PC-9 (cell line): Measurements from ENCODE around the gene MRPS11. TPM values are rescaled to one million over a fixed set of nuclear protein-coding genes. Genes with fewer than 3 reads are reported as not detected.

Experiments
- BruUV-seq: library from RNA; stranded (reverse); fragments of 400-500 nt; replicated peaks from 2 replicates; lab custom pipeline; 2021; lab: Mats Ljungman, UMichigan
- CTCF ChIA-PET: fragments of 300-600 bp; sonication (Branson Sonifier 250); formaldehyde crosslinking; loops from one replicate; lab custom pipeline; 2022; ENCODE audit warnings: antibody characterized with exemption; lab: Charles Lee
- POLR2A ChIA-PET: fragments of 300-600 bp; sonication (Branson Sonifier 250); formaldehyde crosslinking; loops from one replicate; lab custom pipeline; 2022; ENCODE audit warnings: antibody characterized with exemption; ENCODE audit not compliant: unreplicated experiment; lab: Charles Lee
- DNase-seq, 2 experiments: peaks; one replicate each; pipeline versions ENCODE4 v3.0.0 to v3.0.0-alpha.2; 2015 to 2022; ENCODE audit warnings: mixed read lengths in 1 of 2
- H2AFZ ChIP-seq: fragments of 200-600 bp; sonication (generic); 2 replicates; pipeline ENCODE4 v1.8.1; 2017; ENCODE audit warnings: antibody characterized with exemption
- H3F3A ChIP-seq: fragments of 200-600 bp; sonication (generic); 2 replicates; pipeline ENCODE4 v1.8.1; 2017; ENCODE audit warnings: antibody characterized with exemption, mild to moderate bottlenecking, low read depth; ENCODE audit not compliant: insufficient read depth
- H3K27ac ChIP-seq: fragments of 200-600 bp; sonication (generic); 2 replicates; pipeline ENCODE4 v1.6.1; 2016; ENCODE audit warnings: mixed run types
- H3K27me3 ChIP-seq: fragments of 200-600 bp; sonication (generic); 2 replicates; pipeline ENCODE4 v1.6.1; 2016; ENCODE audit warnings: low read depth, mixed run types; ENCODE audit not compliant: insufficient read depth
- H3K36me3 ChIP-seq: fragments of 200-600 bp; sonication (generic); 2 replicates; pipeline ENCODE4 v1.6.1; 2016; ENCODE audit warnings: low read depth, mixed run types
- H3K4me1 ChIP-seq: fragments of 200-600 bp; sonication (generic); replicated peaks from 2 replicates; pipeline ENCODE4 v1.6.1; 2016; ENCODE audit warnings: mixed run types; ENCODE audit not compliant: insufficient read depth
- H3K4me2 ChIP-seq: fragments of 200-600 bp; sonication (generic); 2 replicates; pipeline ENCODE4 v1.6.1; 2017; ENCODE audit warnings: mixed run types
- H3K4me3 ChIP-seq: fragments of 200-600 bp; sonication (generic); 2 replicates; pipeline ENCODE4 v1.6.1; 2016; ENCODE audit warnings: mixed run types
- H3K79me2 ChIP-seq: fragments of 200-600 bp; sonication (generic); 2 replicates; pipeline ENCODE4 v1.6.1; 2017; ENCODE audit warnings: low read depth, mixed run types
- H3K9me2 ChIP-seq: fragments of 200-600 bp; sonication (generic); 2 replicates; pipeline ENCODE4 v1.8.1; 2017; ENCODE audit warnings: mild to moderate bottlenecking; ENCODE audit not compliant: insufficient read depth
- H3K9me3 ChIP-seq: fragments of 200-600 bp; sonication (generic); 2 replicates; pipeline ENCODE4 v1.8.1; 2016; ENCODE audit warnings: low read depth; ENCODE audit not compliant: insufficient read depth
- H4K20me1 ChIP-seq: fragments of 200-600 bp; sonication (generic); 2 replicates; pipeline ENCODE4 v1.8.1; 2017; ENCODE audit not compliant: insufficient read depth
- EZH2 ChIP-seq: fragments of 200-600 bp; sonication (generic); IDR thresholded peaks from 2 replicates; pipeline ENCODE4 v1.8.0; 2017; ENCODE audit warnings: antibody characterized with exemption, low read depth
- intact Hi-C: fragments of 100-400 bp; cut with micrococcal nuclease; formaldehyde crosslinking; loops from one replicate; pipeline ENCODE4 v1.10.0; 2022; ENCODE audit not compliant: unreplicated experiment
- total RNA-seq: library from RNA; stranded (reverse); gene quantifications from 2 replicates; pipeline ENCODE4 v1.2.3, GENCODE V29; 2021
- TF ChIP-seq, protein P1 (sequence below): fragments of 200-600 bp; sonication (generic); conservative IDR thresholded peaks from 2 replicates; pipeline ENCODE4 v1.6.1; 2017; ENCODE audit warnings: mixed run types, antibody characterized with exemption, mild to moderate bottlenecking, moderate library complexity

The MRPS11 gene
- total RNA-seq, 1 experiment from 2014 or later: 57.2 TPM

DNA sequence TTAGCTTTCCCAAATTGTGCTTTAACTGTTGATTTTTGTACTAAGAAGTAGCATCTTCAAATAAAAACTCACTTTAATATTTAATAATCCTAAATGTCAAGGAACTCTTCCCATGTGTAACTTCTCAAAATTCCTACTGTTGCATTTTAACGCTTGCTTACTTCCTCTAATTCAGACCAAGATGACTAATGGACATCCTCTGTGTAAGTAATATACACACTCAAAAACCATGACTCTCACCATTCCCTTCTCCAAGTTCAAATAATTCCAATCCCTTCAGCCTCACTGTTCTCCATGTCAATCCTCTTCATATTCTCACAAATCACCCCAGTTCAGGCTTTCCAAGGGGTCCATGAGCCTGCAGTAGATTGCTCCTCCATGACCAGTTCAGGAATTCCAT is 13.3 kb upstream of the MRPS11 start:
- no peaks in the 10 kb centered on the region; the same call in 1 of the 2 replicates for H3K27me3 ChIP-seq
- no peak overlapping the region for H3K27ac ChIP-seq
- no peaks in the 10 kb centered on the region for H3K79me2 ChIP-seq
- CTCF ChIA-PET: no interaction called here
- TF ChIP-seq, protein P1, sequence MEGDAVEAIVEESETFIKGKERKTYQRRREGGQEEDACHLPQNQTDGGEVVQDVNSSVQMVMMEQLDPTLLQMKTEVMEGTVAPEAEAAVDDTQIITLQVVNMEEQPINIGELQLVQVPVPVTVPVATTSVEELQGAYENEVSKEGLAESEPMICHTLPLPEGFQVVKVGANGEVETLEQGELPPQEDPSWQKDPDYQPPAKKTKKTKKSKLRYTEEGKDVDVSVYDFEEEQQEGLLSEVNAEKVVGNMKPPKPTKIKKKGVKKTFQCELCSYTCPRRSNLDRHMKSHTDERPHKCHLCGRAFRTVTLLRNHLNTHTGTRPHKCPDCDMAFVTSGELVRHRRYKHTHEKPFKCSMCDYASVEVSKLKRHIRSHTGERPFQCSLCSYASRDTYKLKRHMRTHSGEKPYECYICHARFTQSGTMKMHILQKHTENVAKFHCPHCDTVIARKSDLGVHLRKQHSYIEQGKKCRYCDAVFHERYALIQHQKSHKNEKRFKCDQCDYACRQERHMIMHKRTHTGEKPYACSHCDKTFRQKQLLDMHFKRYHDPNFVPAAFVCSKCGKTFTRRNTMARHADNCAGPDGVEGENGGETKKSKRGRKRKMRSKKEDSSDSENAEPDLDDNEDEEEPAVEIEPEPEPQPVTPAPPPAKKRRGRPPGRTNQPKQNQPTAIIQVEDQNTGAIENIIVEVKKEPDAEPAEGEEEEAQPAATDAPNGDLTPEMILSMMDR: no peak
- TF ChIP-seq EZH2: no peak
- H3K36me3 ChIP-seq: peaks cover under 1% of the 10 kb centered on the region; the same call in 1 of the 2 replicates
- no peaks in the 10 kb centered on the region for H3K4me1 ChIP-seq
- no TSS peak for BruUV-seq
- no peak overlapping the region for H2AFZ ChIP-seq
- no peaks in the 10 kb centered on the region for H3K9me3 ChIP-seq
- no peaks in the 10 kb centered on the region for H3F3A ChIP-seq
- no peaks in the 10 kb centered on the region for H4K20me1 ChIP-seq
- H3K4me2 ChIP-seq: no peak overlapping the region
- intact Hi-C loops: loop anchor here (10.0 kb wide), 1 partner anchor 209 kb away; no protein-coding TSS in a partner anchor
- no peak for DNase-seq
- H3K4me3 ChIP-seq: no peak overlapping the region
- H3K9me2 ChIP-seq: no peaks in the 10 kb centered on the region
- POLR2A ChIA-PET: no interaction called here

DNA sequence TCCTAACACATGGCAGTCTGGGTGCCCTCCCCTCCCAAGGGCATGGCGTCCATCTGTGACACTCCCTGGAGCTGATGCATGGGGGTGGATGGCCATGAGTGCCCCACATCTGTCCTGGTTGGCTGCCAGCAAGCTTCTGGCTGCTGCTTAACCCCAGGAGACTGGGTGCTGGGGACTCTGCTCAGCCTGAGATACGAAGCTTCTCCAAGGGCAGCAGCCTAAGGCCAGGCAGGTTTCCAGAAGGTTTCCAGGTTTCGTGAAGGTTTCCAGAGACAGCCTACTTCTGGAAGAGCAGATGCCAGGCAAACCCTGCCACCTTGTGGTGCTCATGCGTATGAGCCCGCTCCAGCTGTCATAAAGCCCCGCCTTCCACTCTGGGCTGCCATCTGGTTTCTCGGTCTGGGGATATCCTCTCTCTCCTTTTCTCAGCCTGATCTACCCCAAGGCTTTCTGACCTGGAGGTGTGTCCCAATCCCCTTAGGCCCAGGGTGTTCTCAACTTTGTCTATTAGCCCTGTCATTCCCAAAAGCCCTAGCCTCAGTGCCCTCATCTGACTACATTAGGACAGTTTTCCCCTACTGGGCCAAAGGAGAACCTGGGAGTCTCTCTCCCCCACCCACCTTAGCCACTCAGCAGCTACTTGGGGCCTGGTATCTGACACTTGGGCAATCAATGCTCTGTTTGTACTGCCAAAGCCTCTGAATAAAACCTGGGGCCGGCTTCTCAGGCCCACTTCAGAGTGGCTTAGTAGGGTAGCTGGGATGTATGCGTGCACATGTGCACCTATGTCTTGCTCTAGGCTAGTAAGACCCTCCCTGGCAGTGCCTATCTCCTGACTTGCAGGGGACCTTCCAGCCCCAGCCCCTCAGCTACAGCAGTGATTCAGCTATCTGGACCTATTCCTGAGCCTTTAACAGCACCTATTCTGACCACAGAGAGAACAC is 12.4 kb upstream of the MRPS11 start:
- BruUV-seq: no TSS peak
- Histone ChIP-seq H3K27me3 (no peaks in the 10 kb centered on the region; the same call in 1 of the 2 replicates), H3K4me3 (no peak overlapping the region), H2AFZ (no peak overlapping the region), H3F3A (no peaks in the 10 kb centered on the region), H3K9me3 (no peaks in the 10 kb centered on the region), H3K9me2 (no peaks in the 10 kb centered on the region), H3K36me3 (peaks cover 4% of the 10 kb centered on the region; the same call in 1 of the 2 replicates), H3K79me2 (no peaks in the 10 kb centered on the region), H3K27ac (no peak overlapping the region), H3K4me1 (no peaks in the 10 kb centered on the region), H3K4me2 (no peak overlapping the region), H4K20me1 (no peaks in the 10 kb centered on the region)
- POLR2A ChIA-PET: interaction anchor here (0.6 kb wide), 1 partner anchor 1831 kb away, joined by 5 read pairs; no protein-coding TSS in a partner anchor
- intact Hi-C loops: loop anchor here (10.0 kb wide), 1 partner anchor 210 kb away; no protein-coding TSS in a partner anchor
- no peak for TF ChIP-seq EZH2
- TF ChIP-seq, protein P1: peak; percentile 72
- peak; percentile 41 to 51 for DNase-seq
- CTCF ChIA-PET: no interaction called here

DNA sequence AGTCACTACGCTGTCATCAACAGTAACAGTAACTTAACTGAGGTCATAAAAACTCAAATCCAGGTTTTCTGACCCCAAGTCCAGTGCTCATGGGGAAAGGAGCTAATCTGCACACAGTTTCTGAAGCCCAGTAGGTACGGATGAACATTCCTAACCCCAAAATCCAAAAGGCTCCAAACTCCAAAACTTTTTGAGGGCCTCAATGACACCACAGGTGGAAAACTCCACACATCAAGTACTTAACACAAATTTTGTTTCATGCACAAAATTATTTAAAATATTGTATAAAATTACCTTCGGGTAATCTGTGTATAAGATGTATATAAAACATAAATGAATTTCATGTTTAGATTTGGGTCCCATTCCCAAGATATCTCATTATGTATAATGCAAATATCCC is 10.8 kb upstream of the MRPS11 start:
- intact Hi-C loops: loop anchor here (10.0 kb wide), 1 partner anchor 212 kb away; no protein-coding TSS in a partner anchor

More for the DNA sequence above, 10.8 kb upstream of the MRPS11 start:
- H3K27me3 ChIP-seq: no peaks in the 10 kb centered on the region; the same call in 1 of the 2 replicates
- POLR2A ChIA-PET: no interaction called here
- TF ChIP-seq, protein P1: no peak
- no peak for TF ChIP-seq EZH2
- H3K4me2 ChIP-seq: no peak overlapping the region
- no peak for DNase-seq
- H4K20me1 ChIP-seq: no peaks in the 10 kb centered on the region; the same call in 1 of the 2 replicates
- no peak overlapping the region for H3K27ac ChIP-seq
- no peaks in the 10 kb centered on the region for H3K79me2 ChIP-seq
- no peaks in the 10 kb centered on the region for H3K9me2 ChIP-seq
- no peak overlapping the region for H3K4me3 ChIP-seq
- H3K9me3 ChIP-seq: no peaks in the 10 kb centered on the region
- H3K36me3 ChIP-seq: peaks cover 4% of the 10 kb centered on the region; the same call in 1 of the 2 replicates
- BruUV-seq: no TSS peak
- CTCF ChIA-PET: no interaction called here
- no peaks in the 10 kb centered on the region for H3K4me1 ChIP-seq
- H3F3A ChIP-seq: no peaks in the 10 kb centered on the region
- H2AFZ ChIP-seq: no peak overlapping the region
